ENCODE results near the gene MAP3K19. TPM values are rescaled to one million over a fixed set of nuclear protein-coding genes. Genes with fewer than 3 reads are reported as not detected.

Gene MAP3K19
- total RNA-seq, 1 experiment from 2014 or later, result not detected

- no peaks in the 10 kb centered on the region for H3K9me2 ChIP-seq (ENCODE audit: insufficient read depth)
- H3K9me3 ChIP-seq (ENCODE audit: control insufficient read depth in 1 of 2, insufficient read depth in 1 of 2, low read depth in 1 of 2, low read length in 2 of 2), result no peaks in the 10 kb centered on the region
- no peak overlapping the region for H3K27ac ChIP-seq (ENCODE audit: low read depth, low read length)
- peaks cover 2 to 23% of the 10 kb centered on the region in 2 experiments; a peak in 2 of 4 replicates for H3K36me3 ChIP-seq (ENCODE audit: control insufficient read depth in 1 of 2, insufficient read depth in 2 of 2, low read length in 2 of 2)
- DNase-seq (ENCODE audit: low read depth, low spot score) (no peak), ATAC-seq (no peak)
- RAD21 ChIA-PET (ENCODE audit: low non-redundant PET in 1 of 2, low total read pairs in 2 of 2, uncharacterized antibody in 2 of 2, unreplicated experiment in 2 of 2), result no interaction called here
- H3K79me2 ChIP-seq (ENCODE audit: insufficient read depth, low read length), result peaks cover 100% of the 10 kb centered on the region
- CTCF ChIA-PET, result no interaction called here
- intact Hi-C loops (cut with micrococcal nuclease), result no loop called here
- H3K27me3 ChIP-seq (ENCODE audit: insufficient read depth, low read length), result no peaks in the 10 kb centered on the region
- H2AFZ ChIP-seq (ENCODE audit: low read depth, low read length, poor library complexity, severe bottlenecking), result no peak overlapping the region
- H3K4me3 ChIP-seq (replicated peaks in 1 of 2; ENCODE audit: low read depth in 1 of 2, low read length in 2 of 2), result no peak overlapping the region
- no peaks in the 10 kb centered on the region for H3K4me1 ChIP-seq (ENCODE audit: control insufficient read depth in 1 of 2, insufficient read depth in 2 of 2, low read length in 2 of 2)
- no peak overlapping the region for H3K4me2 ChIP-seq (ENCODE audit: low read length)
- POLR2A ChIA-PET, result no interaction called here
- no peak for TF ChIP-seq ZNF274 (IDR thresholded peaks at IDR 0.05; ENCODE audit: low read depth, low read length)
- no peak overlapping the region for H3K9ac ChIP-seq (ENCODE audit: low read length)
- H4K20me1 ChIP-seq (ENCODE audit: insufficient read depth), result peaks cover 47% of the 10 kb centered on the region
- no TSS peak for BruUV-seq (replicated peaks)
These were observed 113.1 kb downstream of the MAP3K19 start for GRCh38 chr2:134934150-134934549.

GRCh38 chr2:134933732-134934131, 113.5 kb downstream of the MAP3K19 start:
- no peak overlapping the region for H3K4me3 ChIP-seq (replicated peaks in 1 of 2; ENCODE audit: low read depth in 1 of 2, low read length in 2 of 2)
- ChIA-PET POLR2A (no interaction called here), CTCF (no interaction called here), RAD21 (ENCODE audit: low non-redundant PET in 1 of 2, low total read pairs in 2 of 2, uncharacterized antibody in 2 of 2, unreplicated experiment in 2 of 2) (no interaction called here)
- H3K79me2 ChIP-seq (ENCODE audit: insufficient read depth, low read length), result peaks cover 100% of the 10 kb centered on the region
- H3K9ac ChIP-seq (ENCODE audit: low read length), result no peak overlapping the region
- no peaks in the 10 kb centered on the region for H3K9me2 ChIP-seq (ENCODE audit: insufficient read depth)
- no peak overlapping the region for H3K27ac ChIP-seq (ENCODE audit: low read depth, low read length)
- peaks cover 2 to 19% of the 10 kb centered on the region in 2 experiments; a peak in 1 of 4 replicates for H3K36me3 ChIP-seq (ENCODE audit: control insufficient read depth in 1 of 2, insufficient read depth in 2 of 2, low read length in 2 of 2)
- H4K20me1 ChIP-seq (ENCODE audit: insufficient read depth), result peaks cover 43% of the 10 kb centered on the region
- no peak overlapping the region for H2AFZ ChIP-seq (ENCODE audit: low read depth, low read length, poor library complexity, severe bottlenecking)
- DNase-seq (ENCODE audit: low read depth, low spot score) (no peak), ATAC-seq (no peak)
- TF ChIP-seq JUND (IDR thresholded peaks at IDR 0.05), result no peak
- TF ChIP-seq RAD21 (IDR thresholded peaks at IDR 0.05; ENCODE audit: low read depth), result no peak
- TF ChIP-seq ATF3 (IDR thresholded peaks at IDR 0.05), result no peak
- TF ChIP-seq CEBPB (IDR thresholded peaks at IDR 0.05; ENCODE audit: low read depth), result no peak
- TF ChIP-seq TCF7L2 (IDR thresholded peaks at IDR 0.05; ENCODE audit: borderline replicate concordance, extremely low read depth, insufficient read depth, insufficient read length), result no peak
- TF ChIP-seq SRF (IDR thresholded peaks at IDR 0.05; ENCODE audit: low read depth), result no peak
- no peak for TF ChIP-seq MAX (IDR thresholded peaks at IDR 0.05)
- no peak for TF ChIP-seq SIN3A (IDR thresholded peaks at IDR 0.05; ENCODE audit: low read depth)
- TF ChIP-seq, protein P1, sequence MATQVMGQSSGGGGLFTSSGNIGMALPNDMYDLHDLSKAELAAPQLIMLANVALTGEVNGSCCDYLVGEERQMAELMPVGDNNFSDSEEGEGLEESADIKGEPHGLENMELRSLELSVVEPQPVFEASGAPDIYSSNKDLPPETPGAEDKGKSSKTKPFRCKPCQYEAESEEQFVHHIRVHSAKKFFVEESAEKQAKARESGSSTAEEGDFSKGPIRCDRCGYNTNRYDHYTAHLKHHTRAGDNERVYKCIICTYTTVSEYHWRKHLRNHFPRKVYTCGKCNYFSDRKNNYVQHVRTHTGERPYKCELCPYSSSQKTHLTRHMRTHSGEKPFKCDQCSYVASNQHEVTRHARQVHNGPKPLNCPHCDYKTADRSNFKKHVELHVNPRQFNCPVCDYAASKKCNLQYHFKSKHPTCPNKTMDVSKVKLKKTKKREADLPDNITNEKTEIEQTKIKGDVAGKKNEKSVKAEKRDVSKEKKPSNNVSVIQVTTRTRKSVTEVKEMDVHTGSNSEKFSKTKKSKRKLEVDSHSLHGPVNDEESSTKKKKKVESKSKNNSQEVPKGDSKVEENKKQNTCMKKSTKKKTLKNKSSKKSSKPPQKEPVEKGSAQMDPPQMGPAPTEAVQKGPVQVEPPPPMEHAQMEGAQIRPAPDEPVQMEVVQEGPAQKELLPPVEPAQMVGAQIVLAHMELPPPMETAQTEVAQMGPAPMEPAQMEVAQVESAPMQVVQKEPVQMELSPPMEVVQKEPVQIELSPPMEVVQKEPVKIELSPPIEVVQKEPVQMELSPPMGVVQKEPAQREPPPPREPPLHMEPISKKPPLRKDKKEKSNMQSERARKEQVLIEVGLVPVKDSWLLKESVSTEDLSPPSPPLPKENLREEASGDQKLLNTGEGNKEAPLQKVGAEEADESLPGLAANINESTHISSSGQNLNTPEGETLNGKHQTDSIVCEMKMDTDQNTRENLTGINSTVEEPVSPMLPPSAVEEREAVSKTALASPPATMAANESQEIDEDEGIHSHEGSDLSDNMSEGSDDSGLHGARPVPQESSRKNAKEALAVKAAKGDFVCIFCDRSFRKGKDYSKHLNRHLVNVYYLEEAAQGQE (IDR thresholded peaks at IDR 0.05; ENCODE audit: low read depth), result no peak
- no peaks in the 10 kb centered on the region for H3K4me1 ChIP-seq (ENCODE audit: control insufficient read depth in 1 of 2, insufficient read depth in 2 of 2, low read length in 2 of 2)
- BruUV-seq (replicated peaks), result no TSS peak
- no peaks in the 10 kb centered on the region for H3K27me3 ChIP-seq (ENCODE audit: insufficient read depth, low read length)
- intact Hi-C loops (cut with micrococcal nuclease), result no loop called here
- no peak overlapping the region for H3K4me2 ChIP-seq (ENCODE audit: low read length)
- no peaks in the 10 kb centered on the region for H3K9me3 ChIP-seq (ENCODE audit: control insufficient read depth in 1 of 2, insufficient read depth in 1 of 2, low read depth in 1 of 2, low read length in 2 of 2)

All from HCT116 (cell line).